GM18909 (cell line): ENCODE results near the gene PPP2R5C.
A peak's percentile ranks its signal among the peaks of the same experiment; 100 is the strongest.
"Not testable (repeated sequence)": the region's sequence is repeated elsewhere in the genome, so short reads cannot be mapped to it uniquely, and the experiment has no call there.

Experiments
- ATAC-seq: cut with Tn5 transposase; IDR thresholded peaks from one replicate; pipeline ENCODE4 v1.9.1; 2021; ENCODE audit warnings: mild to moderate bottlenecking; ENCODE audit not compliant: unreplicated experiment, poor library complexity

Gene PPP2R5C

GRCh38 chr14:101957406-101958234, 196.1 kb downstream of the PPP2R5C start:
- no peak for ATAC-seq

- ATAC-seq, result no peak
Observed at GRCh38 chr14:101958418-101959180, 197.1 kb downstream of the PPP2R5C start.

GRCh38 chr14:101959277-101959676, 197.8 kb downstream of the PPP2R5C start:
- ATAC-seq, result no peak

GRCh38 chr14:101960225-101960624, 198.7 kb downstream of the PPP2R5C start:
- ATAC-seq, result no peak

GRCh38 chr14:101961011-101961721, 199.7 kb downstream of the PPP2R5C start:
- ATAC-seq, result no peak

- ATAC-seq, result no peak
Observed at GRCh38 chr14:101961746-101962502, 200.4 kb downstream of the PPP2R5C start.

GRCh38 chr14:101962503-101962874, 201.0 kb downstream of the PPP2R5C start:
- no peak for ATAC-seq

- ATAC-seq, result no peak
Observed at GRCh38 chr14:101963052-101963451, 201.5 kb downstream of the PPP2R5C start.

- ATAC-seq, result no peak
Observed at GRCh38 chr14:101963656-101964296, 202.3 kb downstream of the PPP2R5C start.

GRCh38 chr14:101964297-101965180, 203.0 kb downstream of the PPP2R5C start, which contains the start of gene DYNC1H1:
Gene DYNC1H1 (plus strand): TSS chr14:101964573. CDS start chr14:101964692, 119 bp downstream.
- ATAC-seq, result peak; percentile 85

GRCh38 chr14:101965181-101965544, 203.7 kb downstream of the PPP2R5C start:
- peak; percentile 27 for ATAC-seq

GRCh38 chr14:101965770-101966722, 204.5 kb downstream of the PPP2R5C start:
- no peak for ATAC-seq

- no peak for ATAC-seq
Observed at GRCh38 chr14:101966742-101967141, 205.2 kb downstream of the PPP2R5C start.

- ATAC-seq, result no peak
Observed at GRCh38 chr14:101968186-101968585, 206.7 kb downstream of the PPP2R5C start.

- no peak for ATAC-seq
Observed at GRCh38 chr14:101969481-101969880, 208.0 kb downstream of the PPP2R5C start.

GRCh38 chr14:101970830-101971400, 209.4 kb downstream of the PPP2R5C start:
- ATAC-seq, result no peak

- ATAC-seq, result not testable (repeated sequence)
Observed at GRCh38 chr14:101971458-101971857, 209.9 kb downstream of the PPP2R5C start.
